Thyroid gland (tissue), 4 donors: ENCODE results near the gene LCTL.
"Not testable (repeated sequence)": the region's sequence is repeated elsewhere in the genome, so short reads cannot be mapped to it uniquely, and the experiment has no call there.

ENCODE experiments used
- CTCF ChIP-seq, 6 experiments: fragments of 200-600 bp in 3 of 6; fragments of 450-650 bp in 3 of 6; sonication (generic) in 3 of 6; IDR thresholded peaks; one replicate each; pipeline ENCODE4 v1.5.1; 2016 to 2019; ENCODE audit warnings: antibody characterized with exemption in 6 of 6, mild to moderate bottlenecking in 2 of 6, inconsistent platforms in 1 of 6, moderate library complexity in 1 of 6
- POLR2A ChIP-seq, 2 donors: fragments of 450-650 bp; IDR thresholded peaks; one replicate each; pipeline ENCODE4 v1.6.1; 2017; ENCODE audit warnings: antibody characterized with exemption in 2 of 2, mild to moderate bottlenecking in 2 of 2, moderate library complexity in 1 of 2

DNA sequence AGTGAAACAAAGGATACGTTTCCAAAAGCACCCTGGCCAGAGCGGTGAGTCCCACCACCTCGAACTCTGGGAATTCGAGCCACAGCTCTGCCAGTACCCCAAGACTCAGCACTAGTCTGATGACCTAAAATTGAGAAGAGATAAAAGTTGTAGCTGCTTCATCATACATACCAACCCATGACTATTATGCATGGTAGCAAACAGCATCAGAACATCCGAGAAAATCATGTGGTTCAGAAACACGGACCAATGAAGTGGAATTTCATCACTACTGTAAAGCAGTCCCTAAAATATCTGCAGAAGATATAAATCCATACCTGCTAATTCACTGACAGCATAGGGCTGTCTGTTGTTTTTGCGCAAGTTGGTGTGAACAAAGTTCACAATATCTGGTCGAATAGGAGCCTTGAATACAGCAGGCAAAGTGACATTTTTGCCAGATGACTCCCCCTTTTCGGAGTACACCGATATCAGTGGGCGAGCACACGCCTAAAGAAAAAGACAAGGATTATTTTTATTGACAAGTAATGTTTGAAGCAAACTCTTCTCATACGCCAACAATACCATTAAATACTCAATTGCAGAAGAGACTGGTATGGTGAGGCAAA lies 62.7 kb downstream of the LCTL start:
- not testable (repeated sequence) for TF ChIP-seq CTCF, POLR2A (IDR thresholded peaks at IDR 0.05)
